GM23248 (cell line): ENCODE results near the gene GDPD5.

Experiments used
- EZH2 ChIP-seq: fragments of 200-600 bp; sonication (generic); IDR thresholded peaks from 2 replicates; pipeline ENCODE4 v1.6.1; 2018; ENCODE audit warnings: antibody characterized with exemption, mild to moderate bottlenecking; ENCODE audit not compliant: insufficient read depth, poor library complexity, severe bottlenecking
- EZH2phosphoT487 ChIP-seq: fragments of 200-600 bp; sonication (generic); IDR thresholded peaks from 2 replicates; pipeline ENCODE4 v1.6.1; 2018; ENCODE audit warnings: antibody characterized with exemption, moderate library complexity, mild to moderate bottlenecking, low read depth; ENCODE audit not compliant: insufficient read depth

DNA sequence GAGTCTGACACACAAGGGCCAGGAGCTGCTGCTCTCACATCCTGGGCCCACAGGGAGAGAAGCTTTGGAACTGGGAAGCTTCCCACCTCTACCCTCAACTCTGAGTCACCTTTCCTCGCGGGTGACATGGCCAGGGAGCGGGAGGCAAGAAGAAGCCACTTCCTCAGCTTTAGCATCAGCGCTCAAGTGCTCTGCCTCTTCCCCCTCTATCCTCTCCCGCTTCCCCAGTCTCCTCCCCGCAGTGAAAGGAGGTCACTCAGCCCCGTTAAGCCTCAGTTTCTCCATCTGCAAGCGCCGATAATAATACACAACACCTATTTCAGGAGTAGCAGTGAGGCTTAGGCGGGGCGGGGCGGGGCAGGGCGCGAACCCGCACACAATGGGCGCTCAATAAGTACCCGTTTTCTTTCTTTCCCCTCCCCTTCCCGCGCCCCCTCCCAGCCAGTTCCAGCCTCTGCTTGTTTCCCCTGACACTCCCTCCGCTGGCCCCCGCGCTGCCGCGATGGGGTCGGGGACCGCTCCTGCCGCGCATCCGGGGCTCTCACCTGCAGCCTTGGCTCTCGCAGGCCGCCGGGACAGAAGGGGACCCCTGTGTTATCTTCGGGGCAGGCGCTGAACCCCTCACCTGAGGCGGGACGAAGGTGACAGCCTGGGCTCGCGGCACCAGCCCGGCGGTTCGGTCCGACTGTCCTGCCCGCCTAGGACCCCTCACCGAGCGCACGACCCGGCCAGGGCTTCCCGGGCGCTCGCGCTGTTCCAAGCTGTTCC, 892 bp downstream of the GDPD5 start:
- no peak for TF ChIP-seq EZH2
- TF ChIP-seq EZH2phosphoT487: no peak
